Hindlimb muscle (tissue), 1 donor: ENCODE results near the gene TMEM18. TPM values are rescaled to one million over a fixed set of nuclear protein-coding genes. Genes with fewer than 3 reads are reported as not detected.

Source experiments
- DNase-seq: peaks from one replicate; pipeline ENCODE4 v3.0.0-alpha.2; 2013
- polyA plus RNA-seq: library from polyadenylated mRNA; unstranded; fragments of 120-200 nt; gene quantifications from one replicate; pipeline ENCODE4 v1.2.1, GENCODE V29; 2013; ENCODE audit not compliant: insufficient read length

TMEM18 gene
- polyA plus RNA-seq, 1 donor: 47.0 TPM

GRCh38 chr2:618005-618404 lies 59.2 kb downstream of the TMEM18 start:
- no peak for DNase-seq
